H1 (cell line): ENCODE data around the gene RPL41. TPM values are rescaled to one million over a fixed set of nuclear protein-coding genes. Genes with fewer than 3 reads are reported as not detected.

ENCODE experiments used
- GTF2F1 ChIP-seq: IDR thresholded peaks from 2 replicates; pipeline ENCODE4 v1.6.1; 2012; ENCODE audit warnings: low read depth, low read length, improper control_type of control experiment, borderline replicate concordance
- KDM1A ChIP-seq: fragments of 200-600, 300-600 bp; sonication (generic); IDR thresholded peaks from 2 replicates; pipeline ENCODE4 v1.7.1; 2016; ENCODE audit warnings: mild to moderate bottlenecking, low read length, borderline replicate concordance
- POLR2AphosphoS5 ChIP-seq: IDR thresholded peaks from 2 replicates; pipeline ENCODE4 v1.6.1; 2011; ENCODE audit warnings: low read depth, low read length
- RNF2 ChIP-seq: fragments of 200-900, 300-1000 bp; sonication (generic); IDR thresholded peaks from 2 replicates; pipeline ENCODE4 v1.7.1; 2016; ENCODE audit warnings: borderline replicate concordance, low read depth, mild to moderate bottlenecking, antibody characterized with exemption, low read length; ENCODE audit not compliant: poor library complexity, severe bottlenecking; ENCODE audit errors: missing control alignments
- SP1 ChIP-seq: IDR thresholded peaks from 2 replicates; pipeline ENCODE4 v1.6.1; 2011; ENCODE audit warnings: low read depth, low read length
- SRF ChIP-seq: IDR thresholded peaks from 2 replicates; pipeline ENCODE4 v1.6.1; 2011; ENCODE audit warnings: mild to moderate bottlenecking, low read depth, low read length, moderate library complexity
- USF2 ChIP-seq: IDR thresholded peaks from 2 replicates; pipeline ENCODE4 v1.6.1; 2011; ENCODE audit warnings: low read length, improper control_type of control experiment
- polyA plus RNA-seq, 7 experiments: library from polyadenylated mRNA; depleted of rRNA in 3 of 7; stranded (reverse) in 5 of 7; unstranded in 2 of 7; fragments of >200 nt in 5 of 7; fragments of 200-250 nt in 2 of 7; gene quantifications; 1 replicate in 5 of 7; 2 replicates in 1 of 7; 4 replicates in 1 of 7; pipeline versions ENCODE4 v1.2.1 to v1.2.3, GENCODE V29; 2011 to 2013; ENCODE audit warnings: missing spikeins in 2 of 7, mixed read lengths in 2 of 7
- total RNA-seq: library from RNA; stranded (reverse); fragmentation: NEBNext Ultra II Directional; extraction: Animal tissue kit (Norgen Biotek cat#: 25700); gene quantifications from 2 replicates; pipeline ENCODE4 v1.2.1, GENCODE V29; 2021

The RPL41 gene
- total and polyA plus RNA-seq, 2 of the 8 experiments (the other 6 are each of a cell fraction or from before 2014, with no cell fraction given) = 4,440 to 16,488 TPM

- TF ChIP-seq KDM1A = no peak
- TF ChIP-seq SP1 = no peak
- no peak for TF ChIP-seq GTF2F1
- no peak for TF ChIP-seq RNF2
- no peak for TF ChIP-seq SRF
- no peak for TF ChIP-seq POLR2AphosphoS5
- no peak for TF ChIP-seq USF2
These were observed 9.2 kb upstream of the RPL41 start (continued) for GRCh38 chr12:56107242-56107641.
